GM21825 (cell line): Measurements from ENCODE around the gene NR1D1.

Source experiments
- ATAC-seq: cut with Tn5 transposase; IDR thresholded peaks from one replicate; pipeline ENCODE4 v1.9.1; 2021; ENCODE audit warnings: mild to moderate bottlenecking, moderate library complexity; ENCODE audit not compliant: unreplicated experiment

NR1D1 gene

DNA sequence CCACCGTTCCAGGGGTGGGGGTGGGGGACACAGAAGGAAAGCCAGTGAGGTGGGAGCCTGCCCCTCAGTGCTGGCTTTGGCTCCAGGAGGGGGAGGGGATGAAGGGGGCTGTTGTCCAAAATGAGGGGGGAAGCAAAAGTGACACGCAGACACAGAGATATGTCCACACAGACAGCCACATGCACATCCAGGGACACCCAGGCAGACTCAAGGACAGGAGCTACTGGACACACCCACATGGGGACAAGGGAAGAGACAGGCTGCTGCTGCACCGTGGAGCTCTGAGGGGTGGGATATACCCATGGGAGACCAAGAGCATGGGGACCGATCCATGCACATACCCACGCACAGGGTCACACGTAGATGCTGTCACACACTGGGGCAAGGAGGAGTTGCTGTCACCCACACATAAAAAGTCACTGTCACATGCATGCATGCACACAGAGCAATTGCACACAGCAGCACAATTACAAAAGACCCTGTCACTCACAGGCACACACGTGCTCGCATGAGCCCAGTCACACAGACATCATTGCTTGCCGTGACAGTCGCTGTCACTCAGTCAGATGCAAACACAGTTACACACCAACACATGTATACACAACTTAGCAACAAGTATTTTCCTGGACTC, 36.4 kb downstream of the NR1D1 start:
- no peak for ATAC-seq

DNA sequence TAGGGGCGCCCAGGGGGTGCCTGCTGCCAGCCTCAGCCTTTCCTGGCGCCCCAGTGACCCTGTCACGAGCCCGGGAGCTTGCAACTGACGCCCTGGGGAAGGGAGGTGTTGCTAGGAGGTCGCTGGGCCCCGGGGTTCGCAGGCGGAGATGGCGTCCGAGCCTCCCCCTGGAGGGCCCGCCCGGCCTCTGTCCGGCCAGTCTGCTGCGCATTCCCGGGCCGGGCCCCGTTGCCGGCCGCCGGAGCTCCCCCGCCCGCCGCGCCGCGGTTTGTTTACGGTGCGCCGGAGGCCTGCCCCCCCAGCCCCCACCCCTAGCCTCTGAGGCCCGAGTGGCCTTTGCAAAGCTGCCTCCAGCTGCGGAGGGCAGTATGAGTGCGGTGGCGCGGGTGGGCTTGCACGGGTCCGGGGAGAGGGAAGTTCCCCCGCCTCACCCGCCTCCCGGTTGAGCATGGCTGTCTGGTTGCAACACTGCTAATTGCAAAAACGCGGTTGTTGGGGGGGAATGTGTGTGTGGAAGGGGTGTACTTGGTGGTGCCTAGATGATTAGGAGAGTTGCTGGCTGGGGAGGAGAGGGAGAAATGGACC, 37.1 kb downstream of the NR1D1 start:
- peak; percentile 24 for ATAC-seq

GRCh38 chr17:40062329-40063186, 37.8 kb downstream of the NR1D1 start, which contains the start of gene THRA:
Gene THRA, plus strand, starts transcription at chr17:40062965. Its CDS starts 11,524 bp downstream, at chr17:40074489.
- peak; percentile 44 for ATAC-seq

DNA sequence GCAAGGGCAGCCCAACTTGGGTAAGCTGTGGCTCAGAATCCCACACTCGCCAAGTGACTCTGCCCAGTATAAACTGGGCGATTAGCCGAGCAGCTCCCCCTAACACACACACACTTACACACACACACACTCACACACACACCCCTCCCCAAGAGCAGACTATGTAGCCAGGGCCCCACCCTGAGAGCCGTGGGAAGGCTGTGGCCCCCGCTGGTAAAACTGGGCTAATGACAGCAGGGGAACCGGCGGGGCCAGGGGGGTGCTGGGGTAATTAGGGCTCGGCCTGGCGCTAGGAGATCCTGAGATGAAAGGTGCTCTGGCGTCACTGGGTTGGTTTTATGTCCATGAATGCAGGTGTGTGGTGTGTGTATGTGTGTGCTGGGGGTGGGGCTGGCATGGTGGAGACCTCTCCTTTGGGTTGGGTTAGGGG, 38.8 kb downstream of the NR1D1 start:
- ATAC-seq: no peak

GRCh38 chr17:40060887-40061608, 39.3 kb downstream of the NR1D1 start:
- no peak for ATAC-seq

DNA sequence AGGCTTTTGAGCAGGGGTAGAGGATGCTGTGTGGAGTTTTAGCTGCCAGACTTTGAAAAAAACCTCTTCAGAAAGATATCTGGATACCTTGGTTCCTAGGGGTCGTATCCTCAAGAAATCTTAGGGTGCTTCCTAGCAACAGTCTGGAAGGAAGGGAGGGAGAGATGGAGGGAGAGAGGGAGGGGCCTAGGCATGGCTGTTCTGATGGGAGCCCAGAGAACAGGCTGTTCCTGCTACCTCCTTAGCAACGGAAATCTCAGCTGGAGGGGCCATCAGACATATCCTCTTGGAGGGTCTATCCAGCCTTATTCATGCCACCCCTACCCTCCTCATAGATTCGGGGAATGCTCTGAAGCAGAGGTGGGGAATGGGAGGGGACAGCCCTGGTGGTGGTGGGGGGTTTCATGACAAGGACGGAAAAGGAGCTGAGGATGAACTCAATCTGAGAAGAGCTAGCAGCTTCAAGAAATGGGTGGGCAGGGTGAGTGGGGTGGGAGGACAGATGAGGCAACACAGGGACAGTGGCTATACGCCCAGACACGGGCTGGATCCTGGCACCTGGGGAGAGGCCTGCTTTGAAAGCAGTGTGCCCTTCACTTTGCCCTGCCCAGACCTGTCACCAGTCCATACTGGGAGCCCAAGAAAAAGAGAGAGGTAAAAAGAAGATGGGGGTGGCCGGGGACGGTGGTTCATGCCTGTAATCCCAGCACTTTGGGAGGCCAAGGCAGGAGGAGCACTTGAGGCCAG, 40.5 kb downstream of the NR1D1 start:
- no peak for ATAC-seq

DNA sequence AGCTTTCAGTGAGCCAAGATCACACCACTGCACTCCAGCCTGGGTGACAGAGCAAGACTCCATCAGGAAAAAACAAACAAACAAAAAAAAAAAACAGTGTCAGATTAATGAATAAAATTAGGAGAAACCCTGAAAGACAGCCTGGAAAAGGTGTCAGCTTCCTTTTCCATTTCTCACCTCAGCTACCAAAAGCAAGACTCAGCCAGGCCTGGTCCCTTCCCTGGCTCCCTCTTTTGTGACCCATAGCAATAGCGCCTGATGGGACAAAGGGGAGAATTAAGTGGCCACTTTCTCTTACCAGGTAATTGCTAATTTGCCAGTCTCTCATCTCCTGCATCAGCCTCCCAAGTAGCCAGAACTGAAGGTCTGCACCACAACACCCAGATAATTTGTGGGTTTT, 41.5 kb downstream of the NR1D1 start:
- no peak for ATAC-seq

- no peak for ATAC-seq
These were observed 42.1 kb downstream of the NR1D1 start for GRCh38 chr17:40058186-40058784.

- ATAC-seq: no peak
These were observed 43.9 kb downstream of the NR1D1 start for GRCh38 chr17:40056379-40057015.
